HepG2 (cell line): Measurements from ENCODE around the gene QKI. TPM values are rescaled to one million over a fixed set of nuclear protein-coding genes. Genes with fewer than 3 reads are reported as not detected.

Experiments used
- ARID5B ChIP-seq: IDR thresholded peaks from 2 replicates; pipeline ENCODE4 v1.4.0; 2020; ENCODE audit warnings: mild to moderate bottlenecking, missing genetic modification reagents
- FOSL2 ChIP-seq: sonication (generic); formaldehyde crosslinking; IDR thresholded peaks from 2 replicates; pipeline ENCODE4 v1.4.0; 2020; ENCODE audit warnings: missing genetic modification reagents
- IRF2 ChIP-seq: IDR thresholded peaks from 2 replicates; pipeline ENCODE4 v1.6.1; 2018; ENCODE audit warnings: missing genetic modification reagents, missing compliant biosample characterization
- MEIS1 ChIP-seq: sonication (generic); formaldehyde crosslinking; IDR thresholded peaks from 2 replicates; pipeline ENCODE4 v1.9.0; 2021; ENCODE audit warnings: mild to moderate bottlenecking, missing genetic modification reagents, moderate library complexity, borderline replicate concordance
- PHF20 ChIP-seq: sonication (generic); formaldehyde crosslinking; IDR thresholded peaks from 2 replicates; pipeline ENCODE4 v1.5.0; 2020; ENCODE audit warnings: mild to moderate bottlenecking, missing genetic modification reagents
- RORA ChIP-seq: sonication (generic); formaldehyde crosslinking; IDR thresholded peaks from 2 replicates; pipeline ENCODE4 v1.5.0; 2020; ENCODE audit warnings: mild to moderate bottlenecking, missing genetic modification reagents, moderate library complexity
- TP53 ChIP-seq: sonication (generic); formaldehyde crosslinking; conservative IDR thresholded peaks from 2 replicates; pipeline ENCODE4 v1.4.0; 2020; ENCODE audit warnings: missing genetic modification reagents
- ZBTB25 ChIP-seq: IDR thresholded peaks from 2 replicates; pipeline ENCODE4 v1.6.1; 2018; ENCODE audit warnings: missing genetic modification reagents
- ZBTB43 ChIP-seq: sonication (generic); formaldehyde crosslinking; conservative IDR thresholded peaks from 2 replicates; pipeline ENCODE4 v1.4.0; 2020; ENCODE audit warnings: missing genetic modification reagents
- ZNF207 ChIP-seq: fragments of 450-650 bp; IDR thresholded peaks from 2 replicates; pipeline ENCODE4 v1.6.1; 2016; ENCODE audit warnings: antibody characterized with exemption, borderline replicate concordance
- ZNF264 ChIP-seq: sonication (generic); formaldehyde crosslinking; IDR thresholded peaks from 2 replicates; pipeline ENCODE4 v1.4.0; 2020; ENCODE audit warnings: missing genetic modification reagents
- ZNF276 ChIP-seq: sonication (generic); formaldehyde crosslinking; IDR thresholded peaks from 2 replicates; pipeline ENCODE4 v1.4.0; 2020; ENCODE audit warnings: mild to moderate bottlenecking, low read depth, missing genetic modification reagents
- ZNF333 ChIP-seq: sonication (generic); formaldehyde crosslinking; IDR thresholded peaks from 2 replicates; pipeline ENCODE4 v1.4.0; 2020; ENCODE audit warnings: mild to moderate bottlenecking, missing genetic modification reagents, borderline replicate concordance
- ZNF512B ChIP-seq: sonication (generic); formaldehyde crosslinking; IDR thresholded peaks from 2 replicates; pipeline ENCODE4 v1.5.1; 2020; ENCODE audit warnings: missing genetic modification reagents, mild to moderate bottlenecking, borderline replicate concordance
- ZNF746 ChIP-seq: sonication (generic); formaldehyde crosslinking; IDR thresholded peaks from 2 replicates; pipeline ENCODE4 v1.8.0; 2022; ENCODE audit warnings: mild to moderate bottlenecking, missing genetic modification reagents
- ZNF768 ChIP-seq: sonication (generic); formaldehyde crosslinking; IDR thresholded peaks from 2 replicates; pipeline ENCODE4 v1.4.0; 2020; ENCODE audit warnings: missing genetic modification reagents
- ZSCAN31 ChIP-seq: sonication (generic); formaldehyde crosslinking; IDR thresholded peaks from 2 replicates; pipeline ENCODE4 v1.5.0; 2020; ENCODE audit warnings: low read depth, mild to moderate bottlenecking, missing genetic modification reagents
- polyA plus RNA-seq, 8 experiments: library from polyadenylated mRNA; depleted of rRNA in 3 of 8; stranded (reverse) in 7 of 8; unstranded in 1 of 8; fragments of >200 nt; fragmentation: Illumina TruSeq in 4 of 8; extraction: Trizol in 4 of 8; gene quantifications; 2 replicates each; pipeline versions ENCODE4 v1.2.1 to v1.2.3, GENCODE V29; 2011 to 2016; ENCODE audit warnings: low read depth in 4 of 8, missing spikeins in 1 of 8, mixed read lengths in 1 of 8; ENCODE audit not compliant: insufficient read depth in 1 of 8
- total RNA-seq, 5 experiments: library from RNA; depleted of rRNA; stranded (reverse); fragments of >200 nt; fragmentation: Illumina TruSeq; extraction: Trizol; gene quantifications; 2 replicates each; pipeline ENCODE4 v1.2.3, GENCODE V29; 2016; ENCODE audit warnings: low read depth in 1 of 5

The QKI gene
- total and polyA plus RNA-seq, 2 of the 13 experiments (the other 11 are each of a cell fraction or from before 2014, with no cell fraction given): 136 to 137 TPM

GRCh38 chr6:163416557-163417253 is 2.2 kb downstream of the QKI start (continued):
- TF ChIP-seq ZNF512B (CRISPR knock-in tag) (no peak), IRF2 (CRISPR knock-in tag) (peak; percentile 25; the same call in 1 of the 2 replicates), ARID5B (CRISPR knock-in tag) (peak; percentile 49; the same call in 1 of the 2 replicates), ZBTB43 (CRISPR knock-in tag) (no peak), ZNF264 (CRISPR knock-in tag) (0 out of 2 replicates have a peak, but pooled peaks have one; percentile 29), ZNF207 (no peak), TP53 (no peak), ZNF746 (CRISPR knock-in tag) (no peak), ZSCAN31 (peak; percentile 73; the same call in 1 of the 2 replicates), ZBTB25 (no peak), ZNF333 (CRISPR knock-in tag) (no peak), PHF20 (CRISPR knock-in tag) (no peak), ZNF276 (no peak), MEIS1 (CRISPR knock-in tag) (no peak), RORA (0 out of 2 replicates have a peak, but pooled peaks have one; percentile 18), ZNF768 (CRISPR knock-in tag) (no peak), FOSL2 (no peak)
